ENCODE data around the gene TEX261.
A peak's percentile ranks its signal among the peaks of the same experiment; 100 is the strongest.

The TEX261 gene

GRCh38 chr2:70981866-70982810, 12.5 kb downstream of the TEX261 start:
- in situ Hi-C loops (cut with HindIII; ENCODE audit: low pct_ligation_motif_present, low sequenced_read_pairs), result no loop called here
- H3K36me3 ChIP-seq (replicated peaks), result peaks cover 3% of the 10 kb centered on the region
- no peak overlapping the region for H3K27ac ChIP-seq
- no peak overlapping the region for H3K4me3 ChIP-seq (ENCODE audit: low read depth, low read length)
- no peak for TF ChIP-seq CTCF (IDR thresholded peaks at IDR 0.05; ENCODE audit: low read depth, low read length, missing control alignments)
- DNase-seq, result no peak
- H3K27me3 ChIP-seq (replicated peaks), result no peaks in the 10 kb centered on the region

- no peak overlapping the region for H3K27ac ChIP-seq
- no peak overlapping the region for H3K4me3 ChIP-seq (ENCODE audit: low read depth, low read length)
- no peak for DNase-seq
- no peaks in the 10 kb centered on the region for H3K27me3 ChIP-seq (replicated peaks)
- in situ Hi-C loops (cut with HindIII; ENCODE audit: low pct_ligation_motif_present, low sequenced_read_pairs), result no loop called here
- H3K36me3 ChIP-seq (replicated peaks), result no peaks in the 10 kb centered on the region
- no peak for TF ChIP-seq CTCF (IDR thresholded peaks at IDR 0.05; ENCODE audit: low read depth, low read length, missing control alignments)
Observed at GRCh38 chr2:70981421-70981820, 13.3 kb downstream of the TEX261 start.

- in situ Hi-C loops (cut with HindIII; ENCODE audit: low pct_ligation_motif_present, low sequenced_read_pairs), result no loop called here
- H3K4me3 ChIP-seq (ENCODE audit: low read depth, low read length), result no peak overlapping the region
- no peak for TF ChIP-seq CTCF (IDR thresholded peaks at IDR 0.05; ENCODE audit: low read depth, low read length, missing control alignments)
- H3K27ac ChIP-seq, result no peak overlapping the region
- no peak for DNase-seq
- no peaks in the 10 kb centered on the region for H3K36me3 ChIP-seq (replicated peaks)
- H3K27me3 ChIP-seq (replicated peaks), result no peaks in the 10 kb centered on the region
Observed at GRCh38 chr2:70979626-70980025, 15.0 kb downstream of the TEX261 start.

GRCh38 chr2:70979180-70979488, 15.5 kb downstream of the TEX261 start:
- TF ChIP-seq CTCF (IDR thresholded peaks at IDR 0.05; ENCODE audit: low read depth, low read length, missing control alignments), result no peak
- no peaks in the 10 kb centered on the region for H3K36me3 ChIP-seq (replicated peaks)
- no peak overlapping the region for H3K27ac ChIP-seq
- peak overlapping the region; percentile 60 for H3K4me3 ChIP-seq (ENCODE audit: low read depth, low read length)
- in situ Hi-C loops (cut with HindIII; ENCODE audit: low pct_ligation_motif_present, low sequenced_read_pairs), result no loop called here
- H3K27me3 ChIP-seq (replicated peaks), result no peaks in the 10 kb centered on the region
- no peak for DNase-seq

GRCh38 chr2:70978341-70979179, 16.1 kb downstream of the TEX261 start, which contains the start of gene ANKRD53:
TSS of gene ANKRD53 (plus strand) at chr2:70978630. CDS start at chr2:70978646, 16 bp downstream.
- Histone ChIP-seq H3K27me3 (replicated peaks) (no peaks in the 10 kb centered on the region), H3K27ac (peak within 1 kb of the TSS; percentile 8), H3K36me3 (replicated peaks) (no peaks in the 10 kb centered on the region), H3K4me3 (ENCODE audit: low read depth, low read length) (peak within 1 kb of the TSS; percentile 60)
- no peak for TF ChIP-seq CTCF (IDR thresholded peaks at IDR 0.05; ENCODE audit: low read depth, low read length, missing control alignments)
- in situ Hi-C loops (cut with HindIII; ENCODE audit: low pct_ligation_motif_present, low sequenced_read_pairs), result no loop called here
- DNase-seq, result no peak

All from brain microvascular endothelial cell (primary cell).